GM12801 (cell line): ENCODE results near the gene PDPN.

Source experiments
- CTCF ChIP-seq: IDR thresholded peaks from one replicate; pipeline ENCODE4 v1.5.1; 2011; ENCODE audit warnings: control low read depth; ENCODE audit not compliant: insufficient read length; ENCODE audit errors: extremely low read depth

PDPN gene

GRCh38 chr1:13588946-13589796, 5.5 kb downstream of the PDPN start:
- no peak for TF ChIP-seq CTCF

GRCh38 chr1:13590486-13590885, 6.9 kb downstream of the PDPN start:
- TF ChIP-seq CTCF, result no peak

GRCh38 chr1:13593511-13594131, 10.0 kb downstream of the PDPN start:
- no peak for TF ChIP-seq CTCF

GRCh38 chr1:13595411-13595810, 11.8 kb downstream of the PDPN start:
- no peak for TF ChIP-seq CTCF

GRCh38 chr1:13597166-13597565, 13.5 kb downstream of the PDPN start:
- TF ChIP-seq CTCF, result no peak

- TF ChIP-seq CTCF, result no peak
Observed at GRCh38 chr1:13600762-13601453, 17.3 kb downstream of the PDPN start.

- no peak for TF ChIP-seq CTCF
Observed at GRCh38 chr1:13604176-13604575, 20.5 kb downstream of the PDPN start.
